ENCODE measurements around the gene DTNBP1.

DNA sequence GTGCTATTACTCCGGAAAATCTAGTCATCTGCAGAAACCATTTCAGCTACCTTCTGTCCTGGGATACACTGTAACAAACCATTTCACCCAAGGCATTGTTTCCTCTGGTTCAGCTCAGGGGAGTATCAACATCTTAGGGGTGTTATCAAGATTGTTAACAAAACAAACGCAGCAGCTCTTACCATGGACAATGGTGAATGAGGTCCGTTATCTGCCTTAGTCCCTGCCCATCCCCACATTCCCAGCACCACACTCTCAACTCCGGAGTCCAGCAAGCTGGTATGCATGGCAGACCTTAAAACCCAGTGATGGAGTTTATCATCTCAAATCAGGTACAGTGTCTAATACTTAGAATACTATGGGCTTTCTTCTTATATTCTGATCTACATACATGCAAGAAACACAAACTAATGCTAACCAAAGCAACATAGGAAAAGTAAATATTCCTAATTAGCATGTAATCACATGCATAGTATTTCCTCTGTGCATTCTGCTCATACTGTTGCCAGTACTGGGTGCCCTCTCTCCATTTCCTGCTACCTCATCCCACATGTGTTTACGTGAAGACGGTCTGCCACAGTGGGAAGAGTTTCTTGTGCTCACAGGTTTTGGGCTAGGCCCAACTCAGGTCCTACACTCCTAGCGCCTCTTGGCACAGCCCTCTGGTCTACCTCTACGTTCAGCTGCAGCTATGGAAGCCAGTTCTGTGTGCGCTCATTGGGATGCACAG is 123.9 kb downstream of the DTNBP1 start:
- TF ChIP-seq, protein P1, sequence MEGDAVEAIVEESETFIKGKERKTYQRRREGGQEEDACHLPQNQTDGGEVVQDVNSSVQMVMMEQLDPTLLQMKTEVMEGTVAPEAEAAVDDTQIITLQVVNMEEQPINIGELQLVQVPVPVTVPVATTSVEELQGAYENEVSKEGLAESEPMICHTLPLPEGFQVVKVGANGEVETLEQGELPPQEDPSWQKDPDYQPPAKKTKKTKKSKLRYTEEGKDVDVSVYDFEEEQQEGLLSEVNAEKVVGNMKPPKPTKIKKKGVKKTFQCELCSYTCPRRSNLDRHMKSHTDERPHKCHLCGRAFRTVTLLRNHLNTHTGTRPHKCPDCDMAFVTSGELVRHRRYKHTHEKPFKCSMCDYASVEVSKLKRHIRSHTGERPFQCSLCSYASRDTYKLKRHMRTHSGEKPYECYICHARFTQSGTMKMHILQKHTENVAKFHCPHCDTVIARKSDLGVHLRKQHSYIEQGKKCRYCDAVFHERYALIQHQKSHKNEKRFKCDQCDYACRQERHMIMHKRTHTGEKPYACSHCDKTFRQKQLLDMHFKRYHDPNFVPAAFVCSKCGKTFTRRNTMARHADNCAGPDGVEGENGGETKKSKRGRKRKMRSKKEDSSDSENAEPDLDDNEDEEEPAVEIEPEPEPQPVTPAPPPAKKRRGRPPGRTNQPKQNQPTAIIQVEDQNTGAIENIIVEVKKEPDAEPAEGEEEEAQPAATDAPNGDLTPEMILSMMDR (IDR thresholded peaks at IDR 0.05) = no peak
- TF ChIP-seq POLR2AphosphoS5 (IDR thresholded peaks at IDR 0.05) (no peak), POLR2A (IDR thresholded peaks at IDR 0.05) (no peak)

Measured in breast epithelium (tissue), 3 donors.